ENCODE results near the gene NABP2.

Gene NABP2

GRCh38 chr12:56216461-56216860 is 7.7 kb upstream of the NABP2 start:
- no peak for DNase-seq

GRCh38 chr12:56219840-56220239 is 4.3 kb upstream of the NABP2 start:
- DNase-seq, result no peak

- DNase-seq, result peak; percentile 49
Observed at GRCh38 chr12:56220611-56221231, 3.4 kb upstream of the NABP2 start.

- peak; percentile 54 for DNase-seq
Observed at GRCh38 chr12:56221232-56221756, 2.8 kb upstream of the NABP2 start.

GRCh38 chr12:56221757-56222530 is 2.2 kb upstream of the NABP2 start, which contains the start of gene RNF41:
Gene RNF41, minus strand, starts transcription at chr12:56221922. Its CDS starts 7,875 bp downstream, at chr12:56214047.
- peak; percentile 97 for DNase-seq

GRCh38 chr12:56222531-56222895 is 1.6 kb upstream of the NABP2 start:
- DNase-seq, result no peak

- no peak for DNase-seq
Observed at GRCh38 chr12:56223571-56224101, 506 bp upstream of the NABP2 start.

- DNase-seq, result no peak
Observed at GRCh38 chr12:56224954-56225353, 812 bp downstream of the NABP2 start.

GRCh38 chr12:56229082-56229481 is 4.9 kb downstream of the NABP2 start:
- DNase-seq, result no peak

GRCh38 chr12:56229916-56230431 is 5.8 kb downstream of the NABP2 start, which contains the start of gene SLC39A5:
Gene SLC39A5, plus strand, starts transcription at chr12:56230051. Its CDS starts 1,224 bp downstream, at chr12:56231275.
- DNase-seq, result no peak

GRCh38 chr12:56230432-56231183 is 6.5 kb downstream of the NABP2 start:
- DNase-seq, result no peak

- DNase-seq, result no peak
Observed at GRCh38 chr12:56231184-56231582, 7.0 kb downstream of the NABP2 start.

- no peak for DNase-seq
Observed at GRCh38 chr12:56234746-56235436, 10.7 kb downstream of the NABP2 start.

- DNase-seq, result no peak
Observed at GRCh38 chr12:56236091-56236490, 11.9 kb downstream of the NABP2 start.

- no peak for DNase-seq
Observed at GRCh38 chr12:56236985-56237384, 12.8 kb downstream of the NABP2 start.

- DNase-seq, result no peak
Observed at GRCh38 chr12:56237552-56237951, 13.4 kb downstream of the NABP2 start.

- DNase-seq, result no peak
Observed at GRCh38 chr12:56241424-56242303, 17.5 kb downstream of the NABP2 start.

GRCh38 chr12:56242986-56243385 is 18.8 kb downstream of the NABP2 start:
- no peak for DNase-seq

- DNase-seq, result no peak
Observed at GRCh38 chr12:56243731-56244181, 19.6 kb downstream of the NABP2 start.

GRCh38 chr12:56244494-56244893 is 20.4 kb downstream of the NABP2 start:
- DNase-seq, result no peak

GRCh38 chr12:56247923-56248322 is 23.8 kb downstream of the NABP2 start:
- DNase-seq, result no peak

Measured in HCEC 1CT (cell line).